AG04449 (cell line): ENCODE results near the gene CRACR2A.

Experiments
- CTCF ChIA-PET: fragments of 350-600 bp; formaldehyde crosslinking; extraction: SDS; loops from one replicate; lab custom pipeline; 2021; ENCODE audit warnings: antibody characterized with exemption; lab: Yijun Ruan, JAX
- POLR2A ChIA-PET: fragments of 400-600, 350-600 bp; formaldehyde crosslinking; extraction: SDS; loops from one replicate; lab custom pipeline; 2020; ENCODE audit warnings: antibody characterized with exemption, inconsistent platforms; lab: Yijun Ruan, JAX
- DNase-seq: peaks from one replicate; pipeline ENCODE4 v3.0.0-alpha.2; 2010; ENCODE audit warnings: low read depth, low spot score
- H3K4me3 ChIP-seq: 2 replicates; pipeline ENCODE4 v1.5.1; 2011; ENCODE audit warnings: low read depth, mild to moderate bottlenecking, control low read depth, low read length
- CTCF ChIP-seq: IDR thresholded peaks from one replicate; pipeline ENCODE4 v1.5.1; 2011; ENCODE audit warnings: mild to moderate bottlenecking, moderate library complexity, low read length, control low read depth, inconsistent platforms; ENCODE audit not compliant: insufficient read depth; ENCODE audit errors: missing control alignments

The CRACR2A gene

DNA sequence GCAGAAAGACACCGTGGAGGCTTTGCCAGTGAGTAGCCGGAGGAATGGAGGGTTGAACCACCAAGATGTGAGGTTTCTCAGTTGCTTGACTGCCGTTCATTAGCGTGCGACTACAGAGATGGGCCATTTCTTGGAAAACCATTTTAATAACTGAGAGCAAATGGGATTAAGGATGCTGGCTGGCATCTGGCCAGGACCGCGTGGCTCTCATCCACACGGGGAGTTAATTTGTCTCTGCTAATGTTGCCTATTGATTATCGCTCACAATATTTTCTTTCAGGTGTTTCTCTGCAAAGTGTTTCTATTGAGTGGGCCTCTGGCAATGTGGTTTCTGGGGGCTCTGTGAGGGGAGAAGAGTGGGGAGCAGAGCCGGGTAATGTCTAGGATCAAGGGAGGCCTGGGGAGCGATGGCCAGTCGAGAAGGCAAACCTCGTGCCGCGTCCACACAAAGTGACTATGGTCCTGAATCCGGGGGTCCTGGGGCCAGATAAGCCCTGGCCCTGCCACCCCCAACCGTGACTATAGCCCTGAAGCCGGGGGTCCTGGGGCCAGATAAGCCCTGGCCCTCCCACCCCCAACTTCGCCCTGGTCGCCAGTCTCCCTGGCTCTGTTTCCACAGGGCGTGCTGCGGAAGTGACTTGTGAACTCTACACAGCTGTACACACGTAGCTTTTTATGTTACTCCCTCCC is 151.3 kb downstream of the CRACR2A start:
- no peak for TF ChIP-seq CTCF
- ChIA-PET CTCF (no interaction called here), POLR2A (no interaction called here)
- no peak for DNase-seq
- H3K4me3 ChIP-seq, result no peak overlapping the region

- POLR2A ChIA-PET, result no interaction called here
- DNase-seq, result no peak
- no peak overlapping the region for H3K4me3 ChIP-seq
- no peak for TF ChIP-seq CTCF
- CTCF ChIA-PET, result no interaction called here
Measured at GRCh38 chr12:3600951-3601350, 152.0 kb downstream of the CRACR2A start.

DNA sequence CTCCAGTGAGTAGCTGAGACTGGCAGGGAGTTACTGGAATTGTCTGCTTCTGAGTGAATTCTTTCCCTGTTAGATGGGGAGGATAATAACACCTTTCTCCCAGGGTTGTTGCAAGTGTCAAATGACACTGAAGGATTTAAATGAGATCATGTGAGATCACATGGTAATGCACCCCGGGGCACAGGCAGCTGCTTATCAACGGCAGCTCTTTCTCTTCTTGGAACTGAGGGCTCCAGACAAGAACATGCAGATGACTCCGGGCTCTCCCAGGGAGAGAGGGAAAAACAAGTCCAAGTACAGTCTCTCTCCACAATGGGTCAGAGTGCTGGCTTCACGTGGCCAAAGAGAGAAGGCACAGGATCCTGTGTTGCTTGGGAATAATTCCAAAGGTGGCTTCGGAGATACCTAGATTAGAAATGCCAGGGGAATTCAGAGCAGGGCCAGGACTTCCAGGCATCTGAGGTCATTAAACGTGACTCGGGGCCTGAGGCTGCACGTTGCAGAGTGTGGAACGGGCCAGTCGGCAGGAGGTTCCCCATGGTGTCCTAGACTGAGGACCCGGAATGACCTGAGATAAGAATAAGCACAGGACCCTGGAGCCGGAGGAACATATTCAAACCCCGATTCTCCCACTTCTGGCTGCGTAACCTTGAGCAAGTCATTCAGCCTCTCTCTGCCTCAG is 152.7 kb downstream of the CRACR2A start:
- H3K4me3 ChIP-seq, result no peak overlapping the region
- POLR2A ChIA-PET, result no interaction called here
- DNase-seq, result no peak
- CTCF ChIA-PET, result no interaction called here
- TF ChIP-seq CTCF, result no peak

GRCh38 chr12:3598896-3599860 is 153.7 kb downstream of the CRACR2A start:
- DNase-seq, result no peak
- ChIA-PET CTCF (no interaction called here), POLR2A (no interaction called here)
- TF ChIP-seq CTCF, result no peak
- no peak overlapping the region for H3K4me3 ChIP-seq

DNA sequence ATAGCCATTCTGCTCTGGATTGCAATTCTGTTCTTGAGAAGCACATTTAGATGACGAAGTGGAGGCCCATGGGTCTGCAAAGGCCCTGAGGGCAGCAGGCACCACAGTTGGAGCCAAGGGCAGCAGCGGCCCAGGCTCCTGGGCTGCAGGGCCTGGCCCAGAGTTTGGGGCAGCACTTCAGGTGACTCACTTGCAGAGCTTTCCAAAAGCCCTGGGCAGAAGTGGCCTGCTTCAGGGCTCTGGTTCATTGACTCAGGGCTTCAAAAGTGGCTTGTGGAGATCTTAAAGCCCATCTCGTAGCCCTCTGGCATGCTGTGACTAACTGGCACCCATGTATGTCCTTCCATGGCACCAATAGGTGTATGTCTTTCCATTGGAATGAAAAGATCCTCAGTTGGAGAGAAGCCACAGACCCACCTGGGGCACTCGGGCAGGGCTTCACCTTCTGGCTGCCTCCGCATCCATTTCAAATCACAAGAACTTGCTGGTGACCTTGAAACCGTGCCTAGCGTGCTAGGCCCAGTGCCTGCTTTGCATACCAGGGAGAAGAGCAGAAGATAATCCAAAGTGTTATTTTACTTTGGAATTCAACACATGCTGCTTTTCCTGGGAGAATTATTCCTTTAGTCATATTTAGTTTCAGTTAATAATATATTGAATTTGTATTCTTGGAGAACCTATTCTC is 155.2 kb downstream of the CRACR2A start:
- CTCF ChIA-PET, result no interaction called here
- H3K4me3 ChIP-seq, result no peak overlapping the region
- TF ChIP-seq CTCF, result no peak
- DNase-seq, result no peak
- POLR2A ChIA-PET, result no interaction called here
